WTC11 (cell line): ENCODE results near the gene ZZZ3. TPM values are rescaled to one million over a fixed set of nuclear protein-coding genes. Genes with fewer than 3 reads are reported as not detected.

Experiments used
- total RNA-seq: library from RNA; stranded (reverse); gene quantifications from 3 replicates; pipeline ENCODE4 v1.2.3, GENCODE V29; 2021

The ZZZ3 gene
- total RNA-seq, 1 experiment from 2014 or later: 43.5 TPM

Other genes with a start within 250 kb of the ZZZ3 start
- 57.5 to 61.6 TPM (median 59.9 TPM) in 3 replicates for gene USP33, start 77.2 kb upstream of the ZZZ3 start, total RNA-seq
- gene MIGA1, start 97.0 kb upstream of the ZZZ3 start, total RNA-seq: 6.0 to 6.3 TPM (median 6.2 TPM) in 3 replicates
- 1.4 to 2.5 TPM (median 1.6 TPM) in 3 replicates for gene NEXN, start 206.0 kb upstream of the ZZZ3 start, total RNA-seq